ENCODE measurements around the gene PRKCI. TPM values are rescaled to one million over a fixed set of nuclear protein-coding genes. Genes with fewer than 3 reads are reported as not detected.
"Not testable (repeated sequence)": the region's sequence is repeated elsewhere in the genome, so short reads cannot be mapped to it uniquely, and the experiment has no call there.

Gene PRKCI
- total RNA-seq, 1 donor from 2014 or later = 16.7 TPM

DNA sequence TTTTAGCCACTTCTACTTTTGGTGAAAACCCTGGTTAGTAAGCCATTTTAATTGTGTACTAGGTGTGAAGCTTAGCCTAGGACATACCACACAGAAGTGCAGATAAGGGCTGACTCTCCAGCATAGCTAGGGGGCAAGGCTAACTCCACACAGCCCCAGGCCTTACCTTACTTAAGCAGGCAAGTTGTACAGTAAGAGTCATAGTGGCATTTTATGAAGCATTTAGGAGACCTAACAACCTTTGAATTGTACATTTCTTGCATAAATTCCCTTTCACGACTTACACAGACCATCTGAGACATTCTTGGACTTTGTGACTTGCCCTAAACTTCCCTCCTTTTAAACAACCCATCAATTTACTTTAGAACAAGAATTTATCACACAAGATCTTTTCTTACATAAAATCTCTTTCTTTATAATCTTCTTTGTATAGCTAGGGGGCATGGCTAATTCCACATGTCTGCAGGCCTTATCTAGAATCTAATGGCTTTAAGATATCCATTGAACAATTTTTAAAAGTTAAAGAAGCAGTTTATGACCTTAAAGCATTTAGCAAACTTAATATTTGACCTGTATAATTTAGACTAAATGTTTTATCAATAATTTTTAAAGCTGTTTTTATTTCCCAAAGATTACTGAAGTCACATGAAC is 116.6 kb downstream of the PRKCI start:
- DNase-seq (ENCODE audit: low spot score) = no peak

DNA sequence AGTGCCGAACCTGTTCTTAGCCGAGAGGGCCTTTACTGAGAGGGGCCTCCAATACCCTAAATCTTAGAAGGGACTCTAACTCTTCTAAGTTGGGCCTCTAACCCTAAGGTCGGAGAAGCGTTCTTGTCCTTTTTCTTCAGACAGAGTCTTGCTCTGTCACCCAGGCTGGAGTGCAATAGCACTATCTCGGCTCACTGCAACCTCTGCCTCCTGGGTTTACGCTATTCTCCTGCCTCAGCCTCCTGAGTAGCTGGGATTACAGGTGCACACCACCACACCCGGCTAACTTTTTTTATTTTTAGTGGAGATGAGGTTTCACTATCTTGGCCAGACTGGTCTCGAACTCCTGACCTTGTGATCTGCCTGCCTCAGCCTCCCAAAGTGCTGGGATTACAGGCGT is 120.0 kb downstream of the PRKCI start:
- DNase-seq (ENCODE audit: low spot score) = not testable (repeated sequence)

DNA sequence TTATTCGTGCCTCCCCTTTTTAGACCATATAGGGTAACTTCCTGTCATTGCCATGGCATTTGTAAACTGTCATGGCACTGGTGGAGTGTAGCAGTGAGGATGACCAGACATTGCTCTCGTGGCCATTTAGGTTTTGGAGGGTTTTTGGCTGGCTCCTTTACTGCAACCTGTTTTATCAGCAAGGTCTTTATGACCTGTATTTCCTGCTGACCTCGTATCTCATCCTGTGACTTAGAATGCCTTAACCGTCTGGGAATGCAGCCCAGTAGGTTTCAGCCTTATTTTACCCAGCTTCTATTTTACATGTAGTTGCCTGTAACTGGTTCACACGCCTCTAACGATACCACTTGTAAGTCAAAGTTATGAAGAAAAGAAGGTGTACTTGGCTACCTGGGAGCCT is 121.6 kb downstream of the PRKCI start:
- not testable (repeated sequence) for DNase-seq (ENCODE audit: low spot score)

DNA sequence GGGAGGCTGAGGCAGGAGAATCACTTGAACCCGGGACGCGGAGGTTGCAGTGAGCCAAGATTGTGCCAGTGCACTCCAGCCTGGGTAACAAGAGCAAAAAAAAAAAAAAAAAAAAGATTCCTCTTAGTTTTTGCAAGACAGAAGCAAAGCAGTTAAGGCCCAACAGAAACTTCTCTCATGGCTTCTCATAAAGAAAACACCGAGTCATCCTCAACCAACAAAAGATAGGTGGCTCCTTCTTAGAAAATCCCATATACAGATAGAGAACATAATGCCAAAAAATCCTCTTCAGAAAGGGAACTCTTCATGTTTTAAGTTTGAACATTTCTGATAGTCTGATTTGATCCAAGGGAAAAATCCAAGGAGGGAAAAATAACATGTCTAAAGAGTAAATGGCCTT is 122.7 kb downstream of the PRKCI start:
- no peak for DNase-seq (ENCODE audit: low spot score)

DNA sequence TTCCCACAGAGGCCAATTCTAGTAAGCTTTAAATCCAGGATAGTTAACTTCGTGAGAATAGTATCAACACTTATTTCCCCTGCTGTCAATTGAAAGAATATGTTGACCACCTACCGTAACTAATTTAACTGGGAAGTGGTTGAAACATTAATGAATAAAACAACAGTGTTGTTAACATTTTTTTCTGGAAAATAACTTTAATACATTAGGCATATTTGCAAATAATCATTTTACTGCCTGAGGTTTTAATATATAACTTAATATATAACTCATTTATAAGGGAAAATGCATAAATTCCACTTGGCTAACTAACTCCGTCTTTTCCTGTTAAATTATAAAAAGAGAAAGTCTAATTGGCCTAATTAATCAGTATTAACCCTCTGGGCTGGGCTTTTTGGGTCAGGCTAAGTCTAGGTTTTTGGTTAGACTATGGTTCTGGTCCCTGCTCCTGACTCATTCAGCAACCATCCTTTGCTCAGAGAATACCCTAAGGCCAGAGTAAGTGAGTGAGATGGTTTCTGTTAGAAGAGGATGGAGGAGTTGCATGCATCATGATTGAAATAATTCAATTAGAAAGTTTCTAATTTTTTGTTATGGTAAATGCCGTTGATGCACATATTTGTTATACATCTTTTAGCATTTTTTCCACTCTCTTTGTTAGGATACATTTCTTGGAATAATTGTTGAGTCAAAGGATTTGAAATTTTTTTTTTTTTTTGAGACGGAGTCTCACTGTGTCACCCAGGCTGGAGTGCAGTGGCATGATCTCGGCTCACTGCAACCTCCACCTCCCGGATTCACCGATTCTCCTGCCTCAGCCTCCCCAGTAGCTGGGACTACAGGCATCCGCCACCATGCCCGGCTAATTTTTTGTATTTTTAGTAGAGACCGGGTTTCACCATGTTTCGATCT is 124.5 kb downstream of the PRKCI start:
- DNase-seq (ENCODE audit: low spot score) = no peak

DNA sequence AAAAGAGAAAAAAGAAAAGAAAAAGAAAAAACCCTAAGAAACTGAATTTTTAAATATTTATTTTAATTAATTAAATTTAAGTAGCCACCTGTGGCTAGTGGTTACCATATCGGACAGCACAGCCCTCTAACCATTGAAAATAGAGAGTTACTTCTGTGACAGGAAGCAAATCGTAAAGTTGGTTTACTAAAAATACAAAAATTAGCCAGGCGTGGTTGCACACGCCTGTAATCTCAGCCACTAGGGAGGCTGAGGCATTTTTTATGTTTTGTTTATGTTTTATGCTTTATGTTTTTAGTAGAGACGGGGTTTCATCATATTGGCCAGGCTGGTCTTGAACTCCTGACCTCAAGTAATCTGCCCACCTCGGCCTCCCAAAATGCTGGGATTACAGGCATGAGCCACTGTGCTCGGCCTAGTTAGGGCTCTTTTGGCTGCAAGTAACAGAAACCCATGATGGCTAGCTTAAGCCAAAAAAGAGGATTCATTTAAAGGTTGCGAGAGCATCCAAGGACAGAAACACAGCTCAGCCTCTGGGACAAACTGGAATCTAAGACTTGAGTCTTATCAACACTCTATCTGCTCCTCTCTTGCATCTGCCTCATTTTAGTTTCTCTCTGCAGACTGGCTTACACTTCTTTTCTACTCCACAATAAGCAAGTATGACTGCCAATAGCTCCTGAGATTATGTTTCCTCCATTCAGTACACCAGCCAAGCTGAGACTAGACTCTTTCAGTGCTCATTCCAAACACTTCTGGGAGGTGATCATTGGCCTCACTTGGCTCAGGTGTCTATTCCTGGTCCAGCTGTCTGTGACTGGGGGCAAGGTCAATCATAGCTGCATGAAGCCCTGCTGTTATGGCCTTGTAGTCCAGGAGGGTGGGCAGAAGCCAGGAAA is 128.5 kb downstream of the PRKCI start:
- no peak for DNase-seq (ENCODE audit: low spot score)

DNA sequence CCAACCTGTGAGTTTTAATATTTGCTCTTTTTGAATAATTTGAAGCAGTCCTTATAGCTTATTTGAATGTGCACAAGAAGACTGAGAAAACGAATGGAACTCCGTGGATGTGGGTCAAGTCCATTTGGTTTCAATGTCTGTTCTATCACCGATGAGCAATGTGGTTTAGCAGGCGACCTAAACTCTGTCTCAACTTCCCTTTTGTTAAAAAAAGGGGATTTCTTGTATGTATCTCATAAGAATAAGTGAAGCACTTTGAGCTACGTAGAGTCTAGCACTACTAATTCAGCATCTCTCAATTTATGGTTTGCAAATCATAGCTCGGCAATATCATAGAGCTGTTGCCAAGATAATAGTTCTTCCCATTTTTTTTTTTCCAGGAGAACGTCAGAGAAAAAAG is 130.7 kb downstream of the PRKCI start:
- DNase-seq (ENCODE audit: low spot score) = no peak

DNA sequence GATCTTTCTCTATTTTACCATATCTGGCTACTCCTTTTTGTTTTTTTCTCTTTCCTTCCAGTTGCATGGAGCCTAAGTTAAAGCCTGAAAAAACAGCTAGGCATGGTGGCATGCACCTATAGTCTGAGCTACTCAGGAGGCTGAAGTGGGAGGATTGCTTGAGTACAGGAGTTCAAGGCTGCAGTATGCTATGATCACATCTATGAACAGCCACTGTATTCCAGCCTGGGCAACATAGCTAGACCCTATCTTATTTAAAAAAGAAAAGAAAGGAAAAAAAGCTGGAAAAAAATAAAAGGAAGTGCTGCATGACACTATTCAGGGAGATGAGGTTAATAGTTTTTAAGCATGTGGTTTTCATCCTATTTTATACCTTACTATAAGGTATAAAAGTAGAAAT is 131.3 kb downstream of the PRKCI start:
- DNase-seq (ENCODE audit: low spot score) = no peak

DNA sequence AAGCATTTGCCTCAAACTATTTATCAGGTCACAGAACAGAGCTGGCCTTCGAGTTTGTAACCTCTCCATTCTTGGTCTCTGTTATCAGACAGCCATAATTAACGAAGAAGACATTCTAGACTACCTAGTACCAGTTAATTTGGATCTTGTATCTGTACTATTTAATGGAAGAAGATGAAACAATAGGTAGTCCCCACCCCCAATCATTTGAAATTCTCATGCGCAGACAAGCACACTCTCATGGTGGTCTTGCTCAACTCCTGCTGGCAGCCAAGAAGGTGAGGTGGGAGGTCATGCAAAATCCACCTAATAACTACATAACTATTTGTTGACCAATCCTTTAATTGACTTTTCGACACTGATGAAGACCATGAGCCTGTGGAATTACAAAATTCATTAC is 132.5 kb downstream of the PRKCI start:
- DNase-seq (ENCODE audit: low spot score) = no peak

Other genes starting within 250 kb of the PRKCI start
- 6.4 TPM for gene GPR160, start 184.4 kb upstream of the PRKCI start, total RNA-seq
- 66.1 TPM for gene PHC3, start 40.7 kb upstream of the PRKCI start, total RNA-seq
- gene SKIL, start 135.3 kb downstream of the PRKCI start, total RNA-seq = 55.8 TPM
- 61.1 TPM for gene CLDN11, start 196.4 kb downstream of the PRKCI start, total RNA-seq